ENCODE data around the gene STXBP6. TPM values are rescaled to one million over a fixed set of nuclear protein-coding genes. Genes with fewer than 3 reads are reported as not detected.
"Not testable (repeated sequence)": the region's sequence is repeated elsewhere in the genome, so short reads cannot be mapped to it uniquely, and the experiment has no call there.

The STXBP6 gene
- total and polyA plus RNA-seq, 12 donors: 0.06 to 3.7 (median 0.68) TPM

DNA sequence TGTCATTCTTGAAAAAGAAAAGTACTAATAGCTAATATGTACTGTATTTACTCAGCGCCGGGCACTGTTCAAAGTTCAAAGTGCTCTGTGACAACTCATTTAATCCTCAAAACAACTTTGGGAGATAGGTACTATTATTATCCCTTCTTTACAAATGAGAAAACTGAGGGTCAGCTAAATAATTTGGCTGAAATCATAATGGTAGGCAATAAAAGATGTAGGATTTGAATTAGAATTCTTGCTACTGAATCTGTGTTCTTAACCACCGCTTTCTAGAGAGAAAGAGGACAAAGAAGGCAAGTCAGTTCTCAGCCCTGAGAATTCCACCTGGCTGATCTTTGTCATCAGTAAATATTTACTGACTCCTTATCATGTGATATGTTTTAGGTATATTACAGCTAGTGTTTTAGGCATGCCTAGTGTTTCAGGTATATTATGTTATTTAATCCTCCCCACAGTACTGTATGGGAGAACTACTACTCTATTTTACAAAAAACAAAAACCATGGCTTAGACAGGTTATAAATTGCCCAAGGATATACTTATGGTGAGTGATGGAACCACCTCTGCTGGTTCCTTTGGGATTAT is 210.2 kb downstream of the STXBP6 start:
- no peak for DNase-seq
- intact Hi-C loops (cut with DNase I): no loop called here
- Histone ChIP-seq H3K9me3 (replicated peaks in 1 of 3) (no peaks in the 10 kb centered on the region), H3K27me3 (no peaks in the 10 kb centered on the region), H3K27ac (no peak overlapping the region), H3K4me3 (no peak overlapping the region), H3K36me3 (replicated peaks in 1 of 2) (no peaks in the 10 kb centered on the region), H3K4me1 (replicated peaks in 1 of 2) (no peaks in the 10 kb centered on the region)
- no peak for TF ChIP-seq POLR2A (IDR thresholded peaks at IDR 0.05)
- TF ChIP-seq, protein P1, sequence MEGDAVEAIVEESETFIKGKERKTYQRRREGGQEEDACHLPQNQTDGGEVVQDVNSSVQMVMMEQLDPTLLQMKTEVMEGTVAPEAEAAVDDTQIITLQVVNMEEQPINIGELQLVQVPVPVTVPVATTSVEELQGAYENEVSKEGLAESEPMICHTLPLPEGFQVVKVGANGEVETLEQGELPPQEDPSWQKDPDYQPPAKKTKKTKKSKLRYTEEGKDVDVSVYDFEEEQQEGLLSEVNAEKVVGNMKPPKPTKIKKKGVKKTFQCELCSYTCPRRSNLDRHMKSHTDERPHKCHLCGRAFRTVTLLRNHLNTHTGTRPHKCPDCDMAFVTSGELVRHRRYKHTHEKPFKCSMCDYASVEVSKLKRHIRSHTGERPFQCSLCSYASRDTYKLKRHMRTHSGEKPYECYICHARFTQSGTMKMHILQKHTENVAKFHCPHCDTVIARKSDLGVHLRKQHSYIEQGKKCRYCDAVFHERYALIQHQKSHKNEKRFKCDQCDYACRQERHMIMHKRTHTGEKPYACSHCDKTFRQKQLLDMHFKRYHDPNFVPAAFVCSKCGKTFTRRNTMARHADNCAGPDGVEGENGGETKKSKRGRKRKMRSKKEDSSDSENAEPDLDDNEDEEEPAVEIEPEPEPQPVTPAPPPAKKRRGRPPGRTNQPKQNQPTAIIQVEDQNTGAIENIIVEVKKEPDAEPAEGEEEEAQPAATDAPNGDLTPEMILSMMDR (IDR thresholded peaks at IDR 0.05): no peak
- WGBS, 4 donors: 93 to 99% (median 95%) methylated on average over 3 of the region's 3 CpGs

DNA sequence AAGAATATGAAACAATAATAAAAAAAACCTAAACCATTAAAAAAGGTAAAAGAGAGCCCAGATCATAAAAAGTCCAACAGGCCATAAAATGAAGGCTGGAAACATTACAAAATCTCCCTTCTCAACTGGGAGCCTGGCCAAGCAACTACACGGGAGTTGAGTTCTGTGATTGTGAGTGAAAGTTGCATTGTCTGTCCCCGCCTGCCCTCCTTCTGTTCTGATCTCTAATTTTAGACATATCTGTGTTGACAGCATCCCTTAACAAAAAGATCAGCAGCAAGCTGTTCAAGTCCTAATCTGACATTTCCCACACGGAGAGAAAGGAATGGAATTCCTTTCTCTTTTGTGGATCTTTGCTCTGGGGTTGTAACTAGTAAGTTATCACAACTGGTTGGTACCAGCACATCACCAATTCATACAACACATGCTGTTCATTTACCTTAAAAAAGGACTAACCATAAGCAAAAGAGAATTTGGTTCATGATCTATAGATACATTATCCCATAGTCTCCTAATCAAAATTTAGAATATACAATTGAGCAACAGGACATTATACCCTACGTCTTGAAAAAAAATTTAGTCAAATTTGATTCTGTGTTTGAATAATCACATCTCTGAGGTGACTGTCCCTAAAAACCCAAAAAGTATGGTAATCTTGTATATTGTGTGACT is 210.9 kb downstream of the STXBP6 start:
- no peak for TF ChIP-seq POLR2A (IDR thresholded peaks at IDR 0.05)
- TF ChIP-seq, protein P1 (IDR thresholded peaks at IDR 0.05): no peak
- intact Hi-C loops (cut with DNase I): no loop called here
- Histone ChIP-seq H3K9me3 (replicated peaks in 1 of 3) (no peaks in the 10 kb centered on the region), H3K4me1 (replicated peaks in 1 of 2) (no peaks in the 10 kb centered on the region), H3K27ac (no peak overlapping the region), H3K36me3 (replicated peaks in 1 of 2) (no peaks in the 10 kb centered on the region), H3K4me3 (no peak overlapping the region), H3K27me3 (no peaks in the 10 kb centered on the region)
- no peak for DNase-seq
- WGBS, 4 donors: 37 to 47% (median 45%) methylated on average over 4 of the region's 4 CpGs

DNA sequence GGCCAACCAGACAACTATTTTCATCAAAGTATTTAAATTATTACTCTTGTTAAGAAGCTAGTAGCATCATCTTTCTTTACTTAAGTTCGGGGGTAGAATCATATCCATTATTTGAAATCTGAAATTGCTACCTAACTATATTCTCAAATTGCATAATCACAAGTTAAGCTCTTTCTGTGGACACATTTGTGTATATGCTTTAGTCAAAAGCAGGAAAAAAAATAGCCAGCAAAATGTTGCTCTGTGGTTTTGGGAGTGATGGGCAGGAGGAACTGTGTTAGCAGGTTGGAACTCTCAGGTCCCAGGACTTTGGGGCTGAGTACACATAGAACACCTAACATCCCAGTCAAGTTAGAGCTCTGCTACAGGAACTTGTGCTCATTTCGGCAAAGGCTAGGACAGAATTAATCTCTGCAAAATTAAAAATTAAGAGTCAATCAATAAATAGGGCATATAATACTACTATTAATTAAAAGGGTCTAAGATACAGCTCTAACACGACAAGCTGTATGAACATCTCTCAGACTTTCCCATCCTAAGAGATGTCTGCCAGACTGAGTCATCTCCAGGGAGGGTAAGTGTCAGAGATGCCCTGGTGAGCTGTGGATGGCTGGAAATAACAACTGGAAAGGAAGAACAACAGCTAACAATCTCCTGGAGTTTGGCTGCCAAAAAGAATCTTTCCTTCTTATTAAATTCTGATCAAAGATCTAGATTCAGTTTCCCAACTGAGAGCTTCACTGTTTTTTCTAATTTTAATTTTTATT is 212.5 kb downstream of the STXBP6 start:
- no peak for DNase-seq
- no peak for TF ChIP-seq POLR2A (IDR thresholded peaks at IDR 0.05)
- TF ChIP-seq, protein P1 (IDR thresholded peaks at IDR 0.05): no peak

DNA sequence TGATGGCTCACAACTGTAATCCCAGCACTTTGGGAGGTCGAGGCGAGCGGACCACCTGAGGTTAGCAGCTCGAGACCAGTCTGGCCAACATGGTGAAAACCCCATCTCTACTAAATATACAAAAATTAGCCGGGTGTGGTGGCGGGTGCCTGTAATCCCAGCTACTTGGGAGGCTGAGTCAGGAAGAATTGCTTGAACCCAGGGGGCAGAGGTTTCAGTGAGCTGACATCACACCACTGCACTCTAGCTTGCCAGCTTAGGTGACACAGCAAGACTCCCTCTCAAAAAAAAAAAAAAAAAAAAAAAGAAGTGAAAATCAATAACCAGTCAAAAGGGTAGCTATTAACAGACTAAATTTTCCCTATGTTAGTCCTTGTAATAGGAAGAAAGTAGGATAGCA is 213.6 kb downstream of the STXBP6 start:
- H3K9me3 ChIP-seq (replicated peaks in 1 of 3); H3K4me3 ChIP-seq; H3K27me3 ChIP-seq; DNase-seq; intact Hi-C loops (cut with DNase I); H3K36me3 ChIP-seq (replicated peaks in 1 of 2); H3K27ac ChIP-seq; H3K4me1 ChIP-seq (replicated peaks in 1 of 2): not testable (repeated sequence)
- 73 to 98% (median 88%) methylated on average over 6 of the region's 6 CpGs for WGBS, 4 donors

More for the DNA sequence above, 212.5 kb downstream of the STXBP6 start:
- no peaks in the 10 kb centered on the region for H3K4me1 ChIP-seq (replicated peaks in 1 of 2)
- H3K27ac ChIP-seq: no peak overlapping the region
- intact Hi-C loops (cut with DNase I): no loop called here
- H3K36me3 ChIP-seq (replicated peaks in 1 of 2): no peaks in the 10 kb centered on the region
- no peaks in the 10 kb centered on the region for H3K27me3 ChIP-seq
- no peak overlapping the region for H3K4me3 ChIP-seq
- WGBS, 4 donors: 70 to 82% (median 77%) methylated on average over 3 of the region's 3 CpGs
- no peaks in the 10 kb centered on the region for H3K9me3 ChIP-seq (replicated peaks in 1 of 3)
